GM10847 (cell line): ENCODE measurements around the gene SRP68.

ENCODE experiments used
- POLR2A ChIP-seq: IDR thresholded peaks from 2 replicates; pipeline ENCODE4 v1.6.1; 2011; ENCODE audit not compliant: insufficient read length; ENCODE audit errors: extremely low read depth

Gene SRP68

DNA sequence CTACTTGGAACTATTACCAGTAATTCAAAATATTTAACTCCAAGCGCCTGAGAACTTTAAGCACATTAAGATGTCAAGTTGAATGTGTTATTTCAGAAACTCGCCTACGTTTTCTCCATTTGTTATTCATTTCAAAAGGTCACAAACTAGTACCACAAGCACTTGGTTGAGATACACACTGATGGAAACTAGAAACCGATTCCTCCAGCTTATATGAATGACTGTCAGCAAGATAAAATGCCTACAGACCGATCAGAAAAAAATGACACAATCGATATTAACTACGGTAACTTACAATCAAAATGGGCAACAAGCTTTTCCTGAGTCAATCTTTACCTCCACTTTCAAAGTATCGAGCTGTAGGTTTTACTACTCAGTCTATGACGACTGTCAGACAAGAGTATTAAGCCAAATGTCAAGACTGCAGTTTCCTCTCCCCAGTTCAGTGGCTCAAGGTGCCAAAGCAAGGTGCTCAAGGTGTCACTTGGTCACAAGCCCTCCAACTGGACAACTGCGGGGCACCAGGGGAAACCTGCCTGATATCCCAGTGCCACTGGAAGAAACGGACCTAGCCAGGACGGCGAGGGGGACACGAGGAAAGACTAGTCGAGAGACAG is 678 bp downstream of the SRP68 start:
- no peak for TF ChIP-seq POLR2A

DNA sequence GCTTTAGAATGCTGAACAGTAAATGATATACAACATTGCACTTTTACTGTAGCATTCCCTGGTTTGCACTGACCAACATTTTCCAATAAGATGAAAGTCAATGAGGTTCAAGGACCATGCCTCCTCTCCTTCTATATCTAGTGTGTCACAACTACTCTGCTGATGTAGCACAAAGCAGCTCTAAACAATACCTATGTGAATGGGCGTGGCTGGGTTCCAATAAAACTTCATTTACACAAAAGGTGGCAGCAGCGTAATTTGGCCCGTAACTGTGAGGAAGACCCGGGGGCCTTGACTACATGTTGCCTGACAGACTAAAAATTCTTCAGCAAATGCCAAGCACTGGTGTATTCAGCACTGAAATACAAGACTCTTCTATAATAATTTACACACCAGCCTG is 6.5 kb downstream of the SRP68 start:
- TF ChIP-seq POLR2A: no peak

DNA sequence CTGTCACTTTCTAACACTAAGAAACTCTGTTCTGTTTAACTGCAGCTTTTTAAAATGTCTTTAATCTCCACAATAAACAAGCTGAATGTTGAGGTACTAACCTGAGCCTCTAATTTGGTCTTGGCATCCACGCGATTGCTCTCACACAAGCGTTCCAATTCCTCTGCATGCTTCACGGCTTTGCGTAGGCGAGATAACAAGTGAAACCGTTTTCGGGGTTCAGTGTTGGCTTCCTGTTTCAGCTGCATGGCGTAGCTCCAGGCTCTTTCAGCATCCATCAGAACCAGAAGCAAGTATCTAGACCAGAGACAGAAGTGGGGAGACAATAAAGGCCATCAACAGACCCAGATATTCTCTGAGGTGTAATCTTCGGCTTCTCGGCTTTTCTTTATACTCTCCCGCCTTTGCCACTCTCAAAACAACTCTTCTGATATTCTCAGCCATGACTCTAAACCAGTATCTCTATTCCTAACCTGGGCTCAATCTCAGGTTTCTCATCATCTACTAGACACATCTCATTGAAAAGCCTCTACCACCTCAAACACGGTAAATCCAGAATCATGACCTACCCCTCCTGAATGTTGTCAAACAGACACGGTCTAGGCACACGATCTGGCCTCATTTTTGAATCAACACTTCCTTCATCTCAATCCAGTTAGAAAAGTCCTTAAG is 8.3 kb downstream of the SRP68 start:
- no peak for TF ChIP-seq POLR2A

DNA sequence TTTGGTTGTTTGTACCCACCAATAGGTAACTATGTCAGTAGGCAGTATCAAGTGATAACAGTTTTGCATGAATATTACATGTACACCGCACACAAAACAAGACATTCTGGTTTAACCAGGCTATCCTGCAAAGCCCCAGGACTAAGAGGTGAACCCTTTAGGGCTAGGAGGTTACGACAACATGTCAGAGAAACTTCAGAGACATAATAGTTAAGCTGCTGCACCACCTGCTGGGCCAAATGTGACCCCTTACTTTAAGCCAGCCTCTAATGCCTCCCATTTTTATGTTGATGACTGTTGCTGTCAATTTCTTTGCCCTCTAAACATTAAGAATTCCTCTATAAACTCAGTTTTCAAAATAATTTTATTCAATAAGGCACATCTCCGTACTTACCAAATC is 15.4 kb downstream of the SRP68 start:
- no peak for TF ChIP-seq POLR2A

DNA sequence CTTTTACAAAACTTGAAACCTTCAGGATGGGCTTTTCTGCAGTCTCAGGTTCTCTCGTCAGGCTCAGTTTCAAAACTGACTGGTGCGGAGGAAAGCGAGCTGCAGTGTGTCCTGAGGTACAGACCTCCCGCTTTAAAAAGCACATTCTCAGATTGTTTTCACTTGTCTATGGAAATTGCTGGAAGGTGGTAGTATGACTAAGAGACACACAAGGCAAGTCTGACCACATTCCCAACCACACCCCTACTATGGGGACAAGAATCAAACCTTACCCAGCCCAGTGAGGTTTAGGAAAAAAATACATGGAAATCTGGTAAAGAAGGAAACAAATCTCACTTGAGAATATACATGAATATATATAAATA is 18.2 kb downstream of the SRP68 start:
- no peak for TF ChIP-seq POLR2A

GRCh38 chr17:76053246-76054111 is 18.8 kb downstream of the SRP68 start:
- TF ChIP-seq POLR2A: no peak

GRCh38 chr17:76051561-76051960 is 20.8 kb downstream of the SRP68 start:
- TF ChIP-seq POLR2A: no peak

DNA sequence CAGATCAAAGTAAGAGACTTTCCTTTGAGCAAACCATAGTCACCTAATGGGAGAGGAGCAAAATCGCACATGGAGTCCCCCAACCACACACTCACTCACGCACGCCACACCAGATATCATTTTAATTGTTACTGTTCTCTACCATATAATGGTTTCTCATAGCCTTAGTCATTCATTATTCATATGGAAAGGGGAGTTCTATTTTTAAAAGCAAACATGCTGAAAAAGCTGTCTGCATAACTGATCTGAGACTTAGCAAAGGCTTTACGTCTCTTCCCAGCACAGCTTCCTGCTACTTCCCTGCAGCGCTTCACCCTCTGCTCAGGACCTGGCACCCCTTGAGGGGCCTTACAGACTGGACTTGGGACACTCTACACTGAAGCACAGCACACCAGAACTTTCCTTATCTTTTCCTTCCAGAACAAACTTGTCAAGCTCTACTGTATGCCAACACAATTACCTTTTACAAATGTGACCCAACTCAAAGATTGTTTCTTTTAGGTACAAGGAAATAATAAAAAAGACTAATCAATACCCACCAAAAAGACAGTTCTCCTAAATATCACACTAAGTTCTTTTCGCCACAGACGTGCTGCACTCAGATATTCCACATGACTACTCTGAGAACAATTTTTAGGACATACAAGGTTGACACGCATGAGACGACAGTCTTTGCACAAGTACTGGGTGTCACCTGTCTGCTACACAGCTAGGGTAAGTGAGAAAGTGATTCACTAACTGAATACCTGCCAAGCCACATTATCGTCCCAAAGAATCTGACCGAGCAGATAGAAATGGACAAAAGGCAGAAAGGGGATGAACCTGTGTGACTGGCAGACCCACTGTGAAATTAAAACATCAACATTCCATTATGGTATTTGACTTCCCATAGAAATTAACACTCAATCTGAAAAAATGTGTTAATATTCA is 21.5 kb downstream of the SRP68 start:
- no peak for TF ChIP-seq POLR2A

- TF ChIP-seq POLR2A: no peak
Observed at GRCh38 chr17:76049836-76050537, 22.3 kb downstream of the SRP68 start.

- TF ChIP-seq POLR2A: no peak
Observed at GRCh38 chr17:76049239-76049638, 23.1 kb downstream of the SRP68 start.

DNA sequence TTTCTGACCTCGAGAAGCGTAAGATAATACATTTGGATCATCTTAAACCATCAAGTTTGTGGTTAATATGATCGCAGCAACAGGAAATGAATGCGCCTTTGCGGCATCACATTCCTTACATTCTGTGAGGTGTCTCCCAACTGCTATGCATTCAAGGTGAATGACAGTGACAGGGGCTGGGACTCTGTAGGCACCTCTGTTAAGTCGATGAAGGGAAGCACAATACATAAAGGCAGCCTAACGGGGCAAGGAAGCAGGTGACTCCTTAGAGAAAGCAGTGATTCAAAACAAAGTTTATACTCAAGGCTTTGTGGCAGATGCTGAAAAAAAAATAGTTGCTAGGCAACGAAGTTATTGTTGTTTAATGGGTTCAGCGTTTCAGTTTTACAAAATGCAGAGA is 23.6 kb downstream of the SRP68 start:
- no peak for TF ChIP-seq POLR2A

DNA sequence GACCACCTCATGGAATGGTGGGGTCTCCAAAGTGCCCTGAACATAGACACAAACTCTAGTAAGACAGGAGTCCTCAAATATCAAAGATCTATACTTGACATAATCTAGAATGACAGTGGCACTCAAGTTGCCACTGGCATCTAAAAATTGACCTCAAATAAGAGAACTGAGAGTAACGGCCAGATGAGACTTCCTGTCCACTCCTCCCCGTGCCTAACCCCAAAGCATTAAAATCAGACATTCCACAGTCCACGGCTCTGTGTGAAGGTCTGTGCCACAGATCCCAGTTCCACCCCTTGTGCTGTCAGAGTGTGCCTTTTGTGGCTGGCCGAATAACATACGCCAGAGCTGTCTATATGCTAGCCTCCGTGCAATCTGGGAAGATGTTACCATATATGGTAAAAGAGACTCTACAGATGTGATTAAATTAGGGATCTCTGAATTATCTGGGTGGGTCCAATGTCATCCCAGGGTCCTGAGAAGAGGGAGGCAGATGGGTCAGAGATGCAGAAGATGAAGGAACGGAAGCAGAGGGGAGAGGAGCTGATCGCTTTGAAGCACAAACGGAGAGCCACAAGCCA is 24.2 kb downstream of the SRP68 start:
- TF ChIP-seq POLR2A: no peak

DNA sequence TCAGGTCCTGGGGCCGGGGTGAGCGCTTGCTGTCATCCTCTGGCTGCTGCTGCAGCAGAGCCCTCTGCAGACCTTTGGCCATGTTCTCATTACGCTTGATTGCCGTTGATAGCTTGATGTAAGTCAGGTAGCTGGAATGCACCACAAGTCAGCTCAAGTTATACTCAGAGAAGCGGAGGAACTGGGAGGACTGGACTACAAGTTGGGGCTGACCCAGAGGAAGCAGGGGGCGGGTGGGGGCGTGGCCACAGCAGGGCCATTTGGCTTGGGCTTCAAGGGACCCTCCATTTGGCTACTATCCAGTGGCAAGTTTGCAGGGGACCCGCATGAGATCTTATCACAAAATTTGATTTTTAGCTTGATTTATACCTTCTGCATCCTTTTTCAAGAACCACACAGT is 26.3 kb downstream of the SRP68 start:
- no peak for TF ChIP-seq POLR2A

GRCh38 chr17:76040376-76040775 is 31.9 kb downstream of the SRP68 start:
- no peak for TF ChIP-seq POLR2A
